ENCODE data around the gene IPPK. TPM values are rescaled to one million over a fixed set of nuclear protein-coding genes. Genes with fewer than 3 reads are reported as not detected.

The IPPK gene, protein sequence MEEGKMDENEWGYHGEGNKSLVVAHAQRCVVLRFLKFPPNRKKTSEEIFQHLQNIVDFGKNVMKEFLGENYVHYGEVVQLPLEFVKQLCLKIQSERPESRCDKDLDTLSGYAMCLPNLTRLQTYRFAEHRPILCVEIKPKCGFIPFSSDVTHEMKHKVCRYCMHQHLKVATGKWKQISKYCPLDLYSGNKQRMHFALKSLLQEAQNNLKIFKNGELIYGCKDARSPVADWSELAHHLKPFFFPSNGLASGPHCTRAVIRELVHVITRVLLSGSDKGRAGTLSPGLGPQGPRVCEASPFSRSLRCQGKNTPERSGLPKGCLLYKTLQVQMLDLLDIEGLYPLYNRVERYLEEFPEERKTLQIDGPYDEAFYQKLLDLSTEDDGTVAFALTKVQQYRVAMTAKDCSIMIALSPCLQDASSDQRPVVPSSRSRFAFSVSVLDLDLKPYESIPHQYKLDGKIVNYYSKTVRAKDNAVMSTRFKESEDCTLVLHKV
- 14.0 to 16.0 TPM (median 15.7 TPM) in 5 replicates for total RNA-seq (2022; extraction: Qiagen RNA extraction; ENCODE audit: low read depth)

DNA sequence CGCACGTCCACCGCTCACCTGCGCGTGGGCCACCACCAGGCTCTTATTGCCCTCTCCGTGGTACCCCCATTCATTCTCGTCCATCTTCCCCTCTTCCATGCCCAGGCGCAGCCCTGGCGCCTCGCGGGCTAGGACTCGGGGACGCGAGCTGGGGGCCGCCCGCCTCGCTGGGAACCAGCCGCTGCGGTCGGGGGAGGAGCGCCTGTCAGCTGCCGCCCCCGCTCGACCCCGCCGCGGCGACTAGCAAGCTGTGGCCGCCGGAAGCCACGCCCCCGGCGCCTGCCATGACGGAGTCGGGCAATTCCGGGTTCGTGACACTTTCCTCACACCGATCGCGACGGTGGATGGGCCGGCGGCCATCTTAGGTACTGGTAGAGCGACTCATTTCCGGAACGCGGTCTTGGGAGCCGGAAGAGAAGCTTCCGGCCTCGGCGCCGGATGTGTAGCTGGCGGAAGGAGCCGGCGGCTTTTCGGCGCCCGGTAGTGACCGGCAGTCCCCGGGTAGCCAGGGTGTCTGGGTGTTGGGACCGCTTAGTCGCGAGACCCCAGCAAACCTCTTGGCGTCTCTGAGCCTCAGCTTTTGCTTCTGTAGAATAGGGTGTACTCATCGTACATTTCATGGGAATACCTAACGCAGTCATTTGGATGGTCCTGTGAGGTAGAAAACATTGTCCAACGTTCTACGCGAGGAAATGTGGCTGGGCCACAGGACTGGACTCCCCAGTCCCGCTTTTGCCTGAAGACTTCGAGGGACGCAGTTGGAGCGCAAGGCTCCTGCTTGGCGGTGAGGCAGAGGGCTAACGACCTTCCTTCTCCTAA is at the start of gene IPPK:
IPPK (minus strand) TSS at position 242 of the 819 bp plus-strand sequence; CDS start at position 99, 143 bp downstream.

Other genes starting within 250 kb of the IPPK start
- gene OMD, start 245.7 kb downstream of the IPPK start, total RNA-seq (2022; extraction: Qiagen RNA extraction; ENCODE audit: low read depth) = not detected in 5 replicates
- gene ASPN, start 187.6 kb downstream of the IPPK start, total RNA-seq (2022; extraction: Qiagen RNA extraction; ENCODE audit: low read depth) = not detected in 5 replicates
- 0.12 to 0.29 TPM (median 0.19 TPM) in 5 replicates for gene ECM2, start 134.1 kb downstream of the IPPK start, total RNA-seq (2022; extraction: Qiagen RNA extraction; ENCODE audit: low read depth)
- gene BICD2, start 94.7 kb upstream of the IPPK start, total RNA-seq (2022; extraction: Qiagen RNA extraction; ENCODE audit: low read depth) = 28.4 to 35.4 TPM (median 33.7 TPM) in 5 replicates
- gene ZNF484, start 207.9 kb upstream of the IPPK start, total RNA-seq (2022; extraction: Qiagen RNA extraction; ENCODE audit: low read depth) = 2.0 to 3.1 TPM (median 2.6 TPM) in 5 replicates

Measured in A549 treated with DMSO at 1 μM for 4 hours (cell line).